GM12875 (cell line): ENCODE results near the gene KCNJ2.
A peak's percentile ranks its signal among the peaks of the same experiment; 100 is the strongest.

Experiments used
- H3K4me3 ChIP-seq: one replicate; pipeline ENCODE4 v1.5.1; 2011; ENCODE audit warnings: low read depth, low read length, control low read depth
- CTCF ChIP-seq: IDR thresholded peaks from 2 replicates; pipeline ENCODE4 v1.5.1; 2011; ENCODE audit warnings: low read depth, mild to moderate bottlenecking, control low read depth, inconsistent platforms, low read length, moderate library complexity, borderline replicate concordance; ENCODE audit not compliant: insufficient read depth

Gene KCNJ2

GRCh38 chr17:70168977-70169708 is at the start of gene KCNJ2:
TSS of gene KCNJ2 (plus strand) at chr17:70169532. CDS start at chr17:70175040, 5,508 bp downstream.
- TF ChIP-seq CTCF, result no peak
- peak within 1 kb of the TSS; percentile 19 for H3K4me3 ChIP-seq

DNA sequence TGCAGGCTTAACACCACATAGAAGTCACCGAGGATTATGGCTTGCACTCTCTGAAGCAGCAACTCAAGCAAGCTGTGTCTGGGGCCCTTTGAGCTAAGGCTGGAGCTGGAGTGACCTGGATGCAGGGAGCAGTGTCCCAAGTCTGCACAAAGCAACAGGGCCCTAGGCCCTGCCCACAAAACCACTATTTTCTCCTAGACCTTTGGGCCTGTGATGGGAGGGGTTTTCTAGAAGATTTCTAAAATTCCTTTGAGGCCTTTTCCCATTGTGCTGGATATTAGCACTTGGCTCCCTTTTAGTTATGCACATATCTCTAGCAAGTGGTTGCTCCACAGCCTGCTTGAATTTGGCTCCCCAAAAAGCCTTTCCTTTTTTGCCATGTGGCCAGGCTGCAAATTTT is 49.8 kb upstream of the KCNJ2 start:
- no peak for TF ChIP-seq CTCF
- no peak overlapping the region for H3K4me3 ChIP-seq

GRCh38 chr17:70119983-70120382 is 49.3 kb upstream of the KCNJ2 start:
- TF ChIP-seq CTCF, result no peak
- no peak overlapping the region for H3K4me3 ChIP-seq

- H3K4me3 ChIP-seq, result no peak overlapping the region
- no peak for TF ChIP-seq CTCF
Measured at GRCh38 chr17:70120425-70120824, 48.9 kb upstream of the KCNJ2 start.

GRCh38 chr17:70121126-70121525 is 48.2 kb upstream of the KCNJ2 start:
- H3K4me3 ChIP-seq, result no peak overlapping the region
- TF ChIP-seq CTCF, result no peak

DNA sequence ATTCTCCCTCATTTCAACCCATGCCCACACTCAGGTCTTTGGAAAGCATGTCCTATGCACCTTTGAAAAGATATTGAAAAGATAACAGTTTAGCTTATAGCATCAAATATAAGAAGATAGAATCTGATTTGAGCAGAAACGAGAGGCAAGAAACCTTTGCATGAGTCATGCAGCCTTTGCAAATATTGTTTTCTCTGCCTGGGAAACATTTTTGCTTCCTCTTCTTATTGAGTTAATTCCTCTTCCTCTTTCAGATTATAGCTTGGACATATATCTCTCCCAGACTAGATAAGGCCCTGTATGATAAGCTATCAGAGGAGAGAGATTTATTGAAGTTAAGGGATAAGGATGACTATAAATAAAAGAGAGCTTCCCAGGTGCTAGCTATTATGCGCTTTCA is 46.1 kb upstream of the KCNJ2 start:
- TF ChIP-seq CTCF, result no peak
- no peak overlapping the region for H3K4me3 ChIP-seq

GRCh38 chr17:70124723-70125122 is 44.6 kb upstream of the KCNJ2 start:
- no peak for TF ChIP-seq CTCF
- H3K4me3 ChIP-seq, result no peak overlapping the region
